Panc1 (cell line): ENCODE data around the gene SPSB1.

Source experiments
- POLR2AphosphoS5 ChIP-seq: IDR thresholded peaks from 2 replicates; pipeline ENCODE4 v1.6.1; 2012; ENCODE audit warnings: mild to moderate bottlenecking, low read depth, low read length, moderate library complexity
- REST ChIP-seq, 2 experiments: IDR thresholded peaks; 2 replicates each; pipeline ENCODE4 v1.6.1; 2011 to 2012; ENCODE audit warnings: low read depth in 2 of 2, control low read depth in 1 of 2, low read length in 1 of 2, mild to moderate bottlenecking in 1 of 2, moderate library complexity in 1 of 2; ENCODE audit not compliant: insufficient read depth in 1 of 2
- SIN3A ChIP-seq: IDR thresholded peaks from 2 replicates; pipeline ENCODE4 v1.6.1; 2012; ENCODE audit warnings: low read depth, mild to moderate bottlenecking, low read length, moderate library complexity, borderline replicate concordance; ENCODE audit not compliant: insufficient read depth
- TF ChIP-seq, protein P1 (sequence below): fragments of 450-650 bp; IDR thresholded peaks from 2 replicates; pipeline ENCODE4 v1.5.1; 2017; ENCODE audit warnings: mild to moderate bottlenecking

DNA sequence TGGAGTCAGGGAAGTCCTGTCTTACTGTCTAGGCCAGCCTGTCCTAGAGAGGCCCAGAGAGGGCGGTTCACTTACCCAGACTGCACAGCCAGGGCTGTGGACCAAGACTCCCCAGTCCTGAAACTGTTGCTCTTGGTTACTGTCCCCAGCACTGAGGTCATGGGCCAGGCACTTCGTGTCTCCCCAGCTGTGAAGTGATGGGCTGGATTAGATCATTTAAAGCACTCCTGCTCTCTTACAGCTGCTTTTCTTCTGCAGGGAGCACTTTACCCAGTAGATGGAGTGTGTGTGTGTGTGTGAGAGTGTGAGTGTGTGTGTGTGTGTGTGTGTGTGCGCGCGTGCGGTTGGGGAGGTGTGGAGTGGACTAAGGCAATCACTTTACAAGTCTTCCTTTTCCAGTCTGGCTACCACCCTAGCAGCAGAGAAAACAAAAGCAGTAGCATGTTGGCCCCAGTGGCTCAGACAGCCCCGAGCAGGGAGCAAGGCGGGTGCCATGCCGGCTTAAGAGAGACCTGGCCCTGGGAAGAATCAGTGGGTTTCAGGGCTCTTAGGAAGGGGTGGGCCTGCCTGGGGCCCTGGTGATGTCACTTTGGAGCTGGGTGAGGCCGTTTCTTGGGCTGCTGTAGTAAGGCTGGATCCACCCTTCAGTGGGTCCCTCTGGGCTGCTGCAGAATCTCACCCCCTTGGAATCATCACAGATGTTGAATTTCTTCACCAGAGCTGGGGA is 2.4 kb downstream of the SPSB1 start:
- TF ChIP-seq, protein P1, sequence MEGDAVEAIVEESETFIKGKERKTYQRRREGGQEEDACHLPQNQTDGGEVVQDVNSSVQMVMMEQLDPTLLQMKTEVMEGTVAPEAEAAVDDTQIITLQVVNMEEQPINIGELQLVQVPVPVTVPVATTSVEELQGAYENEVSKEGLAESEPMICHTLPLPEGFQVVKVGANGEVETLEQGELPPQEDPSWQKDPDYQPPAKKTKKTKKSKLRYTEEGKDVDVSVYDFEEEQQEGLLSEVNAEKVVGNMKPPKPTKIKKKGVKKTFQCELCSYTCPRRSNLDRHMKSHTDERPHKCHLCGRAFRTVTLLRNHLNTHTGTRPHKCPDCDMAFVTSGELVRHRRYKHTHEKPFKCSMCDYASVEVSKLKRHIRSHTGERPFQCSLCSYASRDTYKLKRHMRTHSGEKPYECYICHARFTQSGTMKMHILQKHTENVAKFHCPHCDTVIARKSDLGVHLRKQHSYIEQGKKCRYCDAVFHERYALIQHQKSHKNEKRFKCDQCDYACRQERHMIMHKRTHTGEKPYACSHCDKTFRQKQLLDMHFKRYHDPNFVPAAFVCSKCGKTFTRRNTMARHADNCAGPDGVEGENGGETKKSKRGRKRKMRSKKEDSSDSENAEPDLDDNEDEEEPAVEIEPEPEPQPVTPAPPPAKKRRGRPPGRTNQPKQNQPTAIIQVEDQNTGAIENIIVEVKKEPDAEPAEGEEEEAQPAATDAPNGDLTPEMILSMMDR: no peak; the same call in 1 of the 2 replicates
- TF ChIP-seq SIN3A: no peak
- TF ChIP-seq REST (IDR thresholded peaks at IDR 0.05; ENCODE audit: insufficient read depth in 1 of 2, low read depth in 2 of 2, low read length in 1 of 2): no peak
- TF ChIP-seq POLR2AphosphoS5: no peak
